Thyroid gland (tissue), 4 donors: ENCODE data around the gene PTGDR. TPM values are rescaled to one million over a fixed set of nuclear protein-coding genes. Genes with fewer than 3 reads are reported as not detected.

Source experiments
- DNase-seq, 2 donors: peaks; one replicate each; pipeline ENCODE4 v3.0.0-alpha.2; 2019
- H3K27ac ChIP-seq, 3 donors: fragments of 200-600 bp; sonication (generic); 1 replicate in 2 of 3; 2 replicates in 1 of 3; pipeline ENCODE4 v1.5.1; 2016 to 2019; ENCODE audit warnings: mild to moderate bottlenecking in 1 of 3, moderate library complexity in 1 of 3
- H3K27me3 ChIP-seq: fragments of 200-600 bp; sonication (generic); one replicate; pipeline ENCODE4 v1.5.1; 2019
- H3K36me3 ChIP-seq, 2 donors: fragments of 200-600 bp; sonication (generic); one replicate each; pipeline ENCODE4 v1.5.1; 2016 to 2019
- H3K4me1 ChIP-seq, 2 donors: fragments of 200-600 bp; sonication (generic); one replicate each; pipeline ENCODE4 v1.5.1; 2017 to 2019
- H3K4me3 ChIP-seq, 3 donors: fragments of 200-600 bp; sonication (generic); replicated peaks in 1 of 3; 1 replicate in 2 of 3; 2 replicates in 1 of 3; pipeline ENCODE4 v1.5.1; 2016; ENCODE audit warnings: mild to moderate bottlenecking in 1 of 3
- H3K9me3 ChIP-seq: fragments of 200-600 bp; sonication (generic); one replicate; pipeline ENCODE4 v1.5.1; 2017
- POLR2A ChIP-seq, 2 donors: fragments of 450-650 bp; IDR thresholded peaks; one replicate each; pipeline ENCODE4 v1.6.1; 2017; ENCODE audit warnings: antibody characterized with exemption in 2 of 2, mild to moderate bottlenecking in 2 of 2, moderate library complexity in 1 of 2
- WGBS, 2 donors: methylation state at CpG; one replicate each; pipeline ENCODE4 v1.1.5; 2017; 5-methylcytosine and 5-hydroxymethylcytosine counted together
- intact Hi-C: fragments of 100-400 bp; cut with DNase I; formaldehyde crosslinking; loops from one replicate; pipeline ENCODE4 v1.15.1; 2023
- total RNA-seq, 4 donors: library from RNA; depleted of rRNA; stranded (reverse); fragments of >200 nt; gene quantifications; one replicate each; pipeline ENCODE4 v1.2.3, GENCODE V29; 2016
- TF ChIP-seq, protein P1 (sequence below), 6 experiments: fragments of 200-600 bp in 3 of 6; fragments of 450-650 bp in 3 of 6; sonication (generic) in 3 of 6; IDR thresholded peaks; one replicate each; pipeline ENCODE4 v1.5.1; 2016 to 2019; ENCODE audit warnings: antibody characterized with exemption in 6 of 6, mild to moderate bottlenecking in 2 of 6, inconsistent platforms in 1 of 6, moderate library complexity in 1 of 6

The PTGDR gene
- total RNA-seq, 4 donors from 2014 or later = 0.54 to 1.2 (median 0.93) TPM

DNA sequence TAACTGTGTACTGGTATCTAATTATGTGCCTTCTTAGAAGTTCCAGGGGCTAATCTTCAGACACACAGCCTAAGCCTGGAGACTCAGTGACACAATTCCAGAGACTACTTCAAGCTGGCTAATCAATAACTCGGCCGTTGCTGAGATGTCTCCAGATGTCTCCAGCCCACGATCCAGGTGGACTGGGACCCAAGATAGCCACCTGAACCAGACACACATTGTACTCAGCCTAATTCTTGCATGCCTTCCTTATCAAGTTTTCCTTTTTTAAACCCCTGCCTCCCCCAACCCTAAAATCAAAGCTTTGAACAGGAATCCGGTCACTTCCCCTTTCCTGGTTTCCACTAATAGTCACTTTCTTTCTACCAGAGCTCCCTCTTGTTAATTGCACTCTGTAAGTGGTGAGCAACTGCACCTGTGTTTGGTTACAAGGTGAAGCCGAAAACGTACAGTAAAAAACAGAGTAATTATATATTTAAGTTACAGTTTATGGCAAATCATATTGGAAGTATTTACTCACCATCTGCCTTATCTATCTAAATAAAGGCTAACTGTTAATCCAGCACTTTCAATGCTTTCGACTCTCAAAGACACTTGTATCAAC is 39.8 kb upstream of the PTGDR start:
- no peaks in the 10 kb centered on the region for H3K36me3 ChIP-seq
- 80 to 83% methylated on average over 7 of the region's 7 CpGs for WGBS, 2 donors
- H3K27me3 ChIP-seq = no peaks in the 10 kb centered on the region
- no peak overlapping the region for H3K27ac ChIP-seq
- no peak overlapping the region for H3K4me3 ChIP-seq
- intact Hi-C loops = no loop called here
- no peaks in the 10 kb centered on the region for H3K9me3 ChIP-seq
- no peak for DNase-seq
- TF ChIP-seq POLR2A (IDR thresholded peaks at IDR 0.05) = no peak
- TF ChIP-seq, protein P1, sequence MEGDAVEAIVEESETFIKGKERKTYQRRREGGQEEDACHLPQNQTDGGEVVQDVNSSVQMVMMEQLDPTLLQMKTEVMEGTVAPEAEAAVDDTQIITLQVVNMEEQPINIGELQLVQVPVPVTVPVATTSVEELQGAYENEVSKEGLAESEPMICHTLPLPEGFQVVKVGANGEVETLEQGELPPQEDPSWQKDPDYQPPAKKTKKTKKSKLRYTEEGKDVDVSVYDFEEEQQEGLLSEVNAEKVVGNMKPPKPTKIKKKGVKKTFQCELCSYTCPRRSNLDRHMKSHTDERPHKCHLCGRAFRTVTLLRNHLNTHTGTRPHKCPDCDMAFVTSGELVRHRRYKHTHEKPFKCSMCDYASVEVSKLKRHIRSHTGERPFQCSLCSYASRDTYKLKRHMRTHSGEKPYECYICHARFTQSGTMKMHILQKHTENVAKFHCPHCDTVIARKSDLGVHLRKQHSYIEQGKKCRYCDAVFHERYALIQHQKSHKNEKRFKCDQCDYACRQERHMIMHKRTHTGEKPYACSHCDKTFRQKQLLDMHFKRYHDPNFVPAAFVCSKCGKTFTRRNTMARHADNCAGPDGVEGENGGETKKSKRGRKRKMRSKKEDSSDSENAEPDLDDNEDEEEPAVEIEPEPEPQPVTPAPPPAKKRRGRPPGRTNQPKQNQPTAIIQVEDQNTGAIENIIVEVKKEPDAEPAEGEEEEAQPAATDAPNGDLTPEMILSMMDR (IDR thresholded peaks at IDR 0.05) = no peak
- no peaks in the 10 kb centered on the region for H3K4me1 ChIP-seq

DNA sequence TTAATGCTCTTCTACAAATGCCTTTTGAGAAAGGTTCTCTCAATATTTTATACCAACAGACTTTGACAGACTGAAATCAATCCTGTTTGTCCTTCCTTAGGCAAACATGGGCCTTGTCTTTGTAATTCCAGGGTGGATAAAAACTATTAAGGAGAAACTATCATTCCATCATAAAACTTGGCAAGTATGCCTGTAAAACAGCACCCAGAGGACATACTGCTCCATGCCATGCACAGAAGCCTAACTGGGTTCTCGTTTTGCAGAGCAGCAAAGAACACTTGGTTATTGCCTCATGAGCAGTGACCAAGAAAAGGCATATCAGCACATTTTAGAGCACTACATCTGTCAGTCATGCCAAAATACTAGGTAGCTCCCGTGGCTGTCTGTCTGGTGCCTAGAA is 33.8 kb upstream of the PTGDR start:
- intact Hi-C loops = no loop called here
- no peak for TF ChIP-seq POLR2A (IDR thresholded peaks at IDR 0.05)
- TF ChIP-seq, protein P1 (IDR thresholded peaks at IDR 0.05) = no peak
- DNase-seq = no peak
- Histone ChIP-seq H3K27ac (no peak overlapping the region), H3K27me3 (no peaks in the 10 kb centered on the region), H3K4me3 (no peak overlapping the region), H3K9me3 (no peaks in the 10 kb centered on the region), H3K4me1 (no peaks in the 10 kb centered on the region), H3K36me3 (no peaks in the 10 kb centered on the region)
- 52 to 64% methylated on average over 2 of the region's 2 CpGs for WGBS, 2 donors

DNA sequence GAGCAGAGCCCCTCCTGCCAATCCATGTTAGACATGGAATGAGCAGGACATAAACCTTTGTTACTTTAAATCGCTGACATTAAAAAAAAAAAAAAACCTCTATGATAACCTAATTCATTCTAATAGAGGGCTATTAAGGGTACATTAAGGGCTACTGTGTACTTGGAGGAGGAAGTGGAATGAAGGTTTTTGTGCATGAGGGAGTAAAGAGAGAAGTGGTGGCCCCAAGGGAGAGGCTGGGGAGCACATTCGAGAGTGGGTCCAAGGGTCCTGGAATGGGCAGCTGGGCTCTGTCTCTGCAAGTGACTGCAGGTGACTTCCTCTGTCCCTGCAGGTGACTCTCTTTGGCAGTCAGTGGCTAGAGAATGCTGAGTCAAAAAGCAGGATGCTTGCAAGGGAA is 32.1 kb upstream of the PTGDR start:
- Histone ChIP-seq H3K4me3 (no peak overlapping the region), H3K9me3 (no peaks in the 10 kb centered on the region), H3K27me3 (no peaks in the 10 kb centered on the region), H3K27ac (no peak overlapping the region), H3K4me1 (no peaks in the 10 kb centered on the region), H3K36me3 (no peaks in the 10 kb centered on the region)
- TF ChIP-seq, protein P1 (IDR thresholded peaks at IDR 0.05) = no peak
- TF ChIP-seq POLR2A (IDR thresholded peaks at IDR 0.05) = no peak
- intact Hi-C loops = no loop called here
- DNase-seq = no peak
- WGBS, 2 donors = 73 to 82% methylated on average over 2 of the region's 2 CpGs

DNA sequence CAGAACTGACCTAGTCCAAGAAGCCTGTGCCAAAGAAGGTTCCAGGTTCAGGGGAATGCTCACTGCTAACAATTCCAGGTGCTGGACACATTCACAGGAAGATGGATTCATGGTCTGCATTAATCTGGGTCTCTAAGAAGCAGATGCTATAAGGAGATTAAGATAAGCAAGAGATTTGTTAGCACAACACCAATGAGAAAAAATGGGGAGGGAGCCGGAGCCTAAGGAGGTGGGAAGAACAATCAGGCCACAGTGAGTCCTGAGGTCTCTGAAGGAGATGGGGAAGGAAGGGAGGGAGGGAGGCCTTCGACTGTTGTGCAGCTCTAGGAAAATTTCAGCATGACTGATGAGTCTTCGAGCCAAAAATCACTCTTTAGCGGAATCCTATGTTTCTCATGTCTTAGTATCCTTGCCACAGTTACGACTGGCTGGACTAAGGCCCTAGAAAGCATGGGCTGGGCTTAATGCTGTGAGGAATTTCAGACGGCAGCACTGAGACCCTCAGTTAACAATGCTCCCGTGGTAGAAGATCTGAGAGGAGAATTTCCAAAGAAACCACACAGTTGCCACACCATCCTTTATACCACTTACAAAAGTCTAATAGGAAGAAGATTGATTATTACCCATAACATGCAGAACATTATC is 31.5 kb upstream of the PTGDR start:
- DNase-seq = no peak
- Histone ChIP-seq H3K27ac (no peak overlapping the region), H3K4me3 (no peak overlapping the region), H3K27me3 (no peaks in the 10 kb centered on the region), H3K4me1 (no peaks in the 10 kb centered on the region), H3K36me3 (no peaks in the 10 kb centered on the region), H3K9me3 (no peaks in the 10 kb centered on the region)
- intact Hi-C loops = no loop called here
- TF ChIP-seq POLR2A (IDR thresholded peaks at IDR 0.05) = no peak
- TF ChIP-seq, protein P1 (IDR thresholded peaks at IDR 0.05) = no peak
- 63 to 66% methylated on average over 7 of the region's 7 CpGs for WGBS, 2 donors

DNA sequence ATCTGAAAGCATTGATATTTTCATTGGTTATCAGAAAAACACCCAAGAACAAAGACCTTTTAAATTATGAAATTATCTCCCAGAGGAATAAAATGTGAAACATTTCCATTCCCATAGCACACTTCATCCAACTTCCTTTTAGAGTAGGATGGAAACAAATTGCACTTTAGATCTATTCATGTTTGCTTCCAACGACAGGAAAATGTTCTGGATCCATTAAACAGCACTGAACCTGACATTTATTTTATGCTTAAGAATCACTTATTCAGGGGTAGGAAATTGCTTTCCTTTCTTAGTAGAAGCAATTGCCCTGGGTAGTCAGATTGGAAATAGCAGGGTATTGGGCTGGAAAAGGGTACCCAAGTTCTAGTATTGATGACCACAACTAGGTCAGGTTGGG is 28.8 kb upstream of the PTGDR start:
- Histone ChIP-seq H3K36me3 (no peaks in the 10 kb centered on the region), H3K27ac (no peak overlapping the region), H3K4me3 (no peak overlapping the region), H3K9me3 (no peaks in the 10 kb centered on the region), H3K27me3 (no peaks in the 10 kb centered on the region), H3K4me1 (no peaks in the 10 kb centered on the region)
- 79 to 83% methylated on average over 1 of the region's 1 CpG for WGBS, 2 donors
- TF ChIP-seq, protein P1 (IDR thresholded peaks at IDR 0.05) = no peak
- TF ChIP-seq POLR2A (IDR thresholded peaks at IDR 0.05) = no peak
- no peak for DNase-seq
- intact Hi-C loops = no loop called here
